ENCODE results near the gene SLC1A7.

DNA sequence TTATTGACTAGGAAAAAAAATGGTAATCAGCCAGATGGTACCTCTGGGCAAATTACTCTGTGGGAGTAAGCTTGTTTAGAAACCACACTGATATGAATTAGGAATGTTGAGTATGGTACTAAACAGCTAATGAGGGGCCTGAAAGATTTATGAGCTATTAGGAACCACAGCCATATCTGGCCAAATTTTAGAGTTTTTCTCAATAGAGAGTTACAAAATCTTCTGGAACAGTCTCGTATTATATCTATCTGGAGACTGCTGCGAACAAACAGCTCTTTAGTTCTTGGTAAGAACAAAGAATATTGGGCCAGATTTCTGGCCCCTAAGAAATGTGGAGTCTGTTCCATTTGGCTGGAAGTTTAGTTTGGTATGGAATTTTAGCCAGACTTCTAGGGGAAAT is 85.3 kb downstream of the SLC1A7 start:
- TF ChIP-seq CTCF (IDR thresholded peaks at IDR 0.05) (no peak), POLR2A (IDR thresholded peaks at IDR 0.05) (no peak)

Measured in sigmoid colon (tissue), 3 donors.